GM18951 (cell line): Measurements from ENCODE around the gene CKAP4.

Experiments used
- POLR2A ChIP-seq: IDR thresholded peaks from 4 replicates; pipeline ENCODE4 v1.6.1; 2011; ENCODE audit warnings: mild to moderate bottlenecking; ENCODE audit not compliant: insufficient read length, insufficient read depth; ENCODE audit errors: extremely low read depth
- in situ Hi-C: fragments of 300-500 bp; cut with MboI; formaldehyde crosslinking; loops from one replicate; pipeline ENCODE4 v1.12.0; 2022; ENCODE audit warnings: low sequenced_read_pairs, mixed read lengths, inconsistent platforms; ENCODE audit not compliant: unreplicated experiment

The CKAP4 gene

DNA sequence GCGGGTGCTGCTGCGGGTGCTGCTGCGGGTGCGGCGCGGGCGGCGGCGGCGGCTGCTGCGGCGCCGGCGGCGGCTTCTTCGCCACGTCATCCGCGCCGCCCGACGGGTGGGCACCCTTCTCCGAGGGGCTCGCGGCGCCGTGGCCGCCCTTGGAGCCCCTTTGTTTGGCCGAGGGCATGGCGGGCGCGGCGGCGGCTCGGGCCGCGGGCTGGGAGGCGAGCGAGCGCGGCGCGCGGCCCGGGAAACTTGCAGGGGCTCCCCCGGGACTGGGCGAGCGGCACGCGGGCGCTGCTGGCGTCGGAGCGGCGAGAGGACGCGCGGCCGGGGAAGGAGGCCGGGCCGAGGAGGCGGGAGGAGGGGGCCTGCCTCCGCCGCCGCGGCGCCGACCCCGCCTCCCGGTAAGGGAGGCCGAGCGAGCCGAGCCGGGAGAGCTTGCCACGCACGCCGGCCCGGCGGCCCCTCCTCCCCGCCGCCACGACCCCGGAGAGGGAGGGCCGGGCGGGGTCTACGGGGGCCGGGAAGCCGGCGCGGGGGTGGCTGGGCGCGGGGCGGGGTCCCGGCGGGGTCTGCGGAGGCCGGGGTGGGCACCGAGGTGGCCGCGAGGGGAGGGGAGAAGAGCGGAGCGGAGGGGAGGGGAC is at the start of gene CKAP4:
Gene CKAP4, minus strand, starts transcription at position 347 of the 638 bp plus-strand sequence. Its CDS starts 169 bp downstream, at position 178.
- in situ Hi-C loops: no loop called here
- TF ChIP-seq POLR2A: peak; percentile 27

GRCh38 chr12:106297075-106297474 is 49.3 kb upstream of the CKAP4 start:
- TF ChIP-seq POLR2A: no peak
- in situ Hi-C loops: no loop called here

GRCh38 chr12:106296179-106296877 is 48.5 kb upstream of the CKAP4 start:
- no peak for TF ChIP-seq POLR2A
- in situ Hi-C loops: no loop called here

GRCh38 chr12:106292339-106292738 is 44.5 kb upstream of the CKAP4 start:
- in situ Hi-C loops: no loop called here
- TF ChIP-seq POLR2A: no peak

DNA sequence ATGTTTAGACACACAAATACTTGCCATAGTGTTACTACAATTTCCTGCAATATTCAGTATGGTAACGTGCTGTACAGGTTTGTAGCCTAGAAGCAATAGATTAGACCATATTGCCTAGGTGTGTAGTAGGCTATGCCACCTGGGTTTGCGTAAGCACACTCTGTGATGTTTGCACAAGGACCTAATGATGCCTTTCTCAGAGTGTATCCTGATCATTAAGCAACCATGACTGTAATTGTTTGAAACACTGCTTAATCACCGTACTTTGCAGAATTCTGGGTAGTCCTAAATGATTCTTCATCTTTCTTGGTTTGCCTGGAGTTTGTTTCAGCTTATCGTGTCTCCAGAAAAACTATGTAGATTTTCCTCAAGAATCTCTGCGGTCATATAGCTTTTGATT is 43.5 kb upstream of the CKAP4 start:
- no peak for TF ChIP-seq POLR2A

DNA sequence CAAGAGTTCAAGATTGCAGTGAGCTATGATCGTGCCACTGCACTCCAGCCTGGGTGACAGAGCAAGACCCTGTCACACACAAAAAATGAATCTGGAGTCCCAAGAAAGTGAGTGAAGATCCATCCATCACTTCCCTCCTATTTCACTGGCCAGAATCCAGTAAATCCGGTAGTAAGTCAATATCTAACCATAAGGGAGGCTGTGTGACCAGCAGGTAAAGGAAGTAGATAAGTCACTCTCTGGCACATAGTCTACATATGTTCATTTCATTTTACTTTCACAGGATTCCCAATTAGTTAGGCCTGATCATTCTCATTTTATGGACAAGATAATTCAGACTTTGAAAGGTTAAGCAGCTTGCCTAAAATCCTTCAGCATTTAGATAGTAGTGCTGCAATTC is 42.8 kb upstream of the CKAP4 start:
- no peak for TF ChIP-seq POLR2A
- in situ Hi-C loops: no loop called here

More for the DNA sequence above, 43.5 kb upstream of the CKAP4 start:
- in situ Hi-C loops: no loop called here

DNA sequence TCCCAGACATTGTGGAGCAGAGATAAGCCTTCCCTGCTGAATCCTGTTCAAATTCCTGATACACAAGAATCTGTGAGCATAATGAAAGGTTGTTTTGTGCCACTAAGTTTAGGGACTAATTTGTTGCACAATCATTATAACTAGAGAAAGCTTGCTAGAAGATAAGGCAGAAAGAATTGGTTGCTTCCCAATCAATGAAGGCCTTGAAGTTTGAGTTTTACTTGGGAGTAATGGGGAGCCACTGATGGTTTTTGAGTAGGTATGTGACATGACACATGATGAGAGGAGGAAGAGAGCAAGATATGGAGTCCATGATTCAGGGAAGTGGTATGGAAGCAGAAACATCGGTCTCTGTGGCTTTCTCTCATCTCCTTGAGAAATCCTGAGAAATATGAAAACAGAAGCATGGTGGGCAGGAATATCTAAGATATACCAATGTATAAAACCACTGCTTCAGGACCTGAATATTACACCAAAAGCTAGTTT is 41.4 kb upstream of the CKAP4 start:
- in situ Hi-C loops: loop anchor here (5.0 kb wide), 1 partner anchor 62 kb away; no protein-coding TSS in a partner anchor

DNA sequence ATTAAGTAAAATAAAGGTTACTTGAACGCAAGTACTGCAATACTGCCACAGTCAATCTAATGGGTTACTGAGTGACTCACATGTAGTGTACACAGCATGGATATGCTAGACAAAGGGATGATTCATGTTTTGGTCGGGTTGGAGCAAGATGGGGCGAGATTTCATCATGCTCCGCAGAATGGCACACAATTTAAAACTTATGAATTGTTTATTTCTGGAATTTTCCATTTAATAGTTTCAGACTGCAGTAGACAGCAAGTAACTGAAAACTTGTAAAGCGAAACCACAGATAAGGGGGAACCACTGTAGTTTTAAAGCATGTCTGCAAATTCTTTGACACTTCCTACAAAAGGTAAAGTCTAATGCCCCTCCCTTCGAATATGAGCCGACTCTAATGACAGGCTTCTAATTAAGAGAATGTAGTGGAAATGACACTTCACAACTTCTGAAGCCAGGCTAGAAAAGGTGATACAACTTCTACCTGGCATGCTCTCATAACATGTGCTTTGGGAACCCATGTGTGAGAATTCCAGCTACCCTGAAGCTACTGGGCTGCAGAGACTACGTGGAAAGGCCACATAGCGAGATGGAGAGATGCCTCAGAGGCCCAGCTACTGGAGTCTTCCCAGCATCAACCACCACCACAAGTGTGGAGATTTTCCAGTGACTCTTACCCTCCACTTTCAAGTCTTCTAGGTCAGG is 40.8 kb upstream of the CKAP4 start:
- in situ Hi-C loops: loop anchor here (5.0 kb wide), 1 partner anchor 61 kb away; no protein-coding TSS in a partner anchor
- no peak for TF ChIP-seq POLR2A

More for the DNA sequence above, 41.4 kb upstream of the CKAP4 start:
- TF ChIP-seq POLR2A: no peak

- TF ChIP-seq POLR2A: no peak
- in situ Hi-C loops: loop anchor here (5.0 kb wide), 1 partner anchor 61 kb away; no protein-coding TSS in a partner anchor
These were observed 40.3 kb upstream of the CKAP4 start for GRCh38 chr12:106288101-106288493.

- TF ChIP-seq POLR2A: no peak
- in situ Hi-C loops: loop anchor here (5.0 kb wide), 1 partner anchor 60 kb away; no protein-coding TSS in a partner anchor
These were observed 39.5 kb upstream of the CKAP4 start for GRCh38 chr12:106287364-106287763.

- in situ Hi-C loops: loop anchor here (5.0 kb wide), 1 partner anchor 59 kb away; no protein-coding TSS in a partner anchor
These were observed 38.8 kb upstream of the CKAP4 start for GRCh38 chr12:106286576-106287162.

GRCh38 chr12:106285982-106286381 is 38.2 kb upstream of the CKAP4 start:
- TF ChIP-seq POLR2A: no peak
- in situ Hi-C loops: loop anchor here (5.0 kb wide), 1 partner anchor 59 kb away; no protein-coding TSS in a partner anchor
